NCI-H69 (cell line): ENCODE measurements around the gene ATP8A1.
"Not testable (repeated sequence)": the region's sequence is repeated elsewhere in the genome, so short reads cannot be mapped to it uniquely, and the experiment has no call there.

ENCODE experiments used
- DNase-seq: peaks from one replicate; lab custom pipeline; 2025; lab: John Stamatoyannopoulos, UW

ATP8A1 gene

GRCh38 chr4:42501624-42502401 is 155.1 kb downstream of the ATP8A1 start:
- DNase-seq = peak; percentile 0

GRCh38 chr4:42498040-42498439 is 158.9 kb downstream of the ATP8A1 start:
- no peak for DNase-seq

- no peak for DNase-seq
Observed at GRCh38 chr4:42497142-42497910, 159.6 kb downstream of the ATP8A1 start.

- no peak for DNase-seq
Observed at GRCh38 chr4:42492962-42493361, 163.9 kb downstream of the ATP8A1 start.

GRCh38 chr4:42490015-42490414 is 166.9 kb downstream of the ATP8A1 start:
- no peak for DNase-seq

GRCh38 chr4:42489095-42489494 is 167.8 kb downstream of the ATP8A1 start:
- no peak for DNase-seq

DNA sequence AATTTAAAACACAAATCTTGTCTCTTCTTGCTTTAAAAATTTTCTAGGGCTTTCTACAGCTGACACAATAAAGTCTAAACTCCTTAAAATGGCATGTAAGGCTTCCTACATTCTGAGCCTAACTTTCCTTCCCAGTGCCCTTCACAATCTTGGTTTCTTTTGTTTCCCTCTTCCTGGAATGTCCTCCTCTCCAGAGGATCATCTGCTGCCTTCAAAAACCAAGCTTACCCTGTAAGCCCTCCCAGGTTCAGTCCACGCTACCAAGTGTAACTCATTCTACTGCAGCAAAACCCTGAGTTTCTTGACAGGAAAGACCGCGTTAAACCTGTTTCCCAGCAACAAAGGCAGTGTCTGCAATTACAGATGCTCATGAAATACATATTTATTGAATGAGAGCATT is 168.4 kb downstream of the ATP8A1 start:
- DNase-seq = no peak

DNA sequence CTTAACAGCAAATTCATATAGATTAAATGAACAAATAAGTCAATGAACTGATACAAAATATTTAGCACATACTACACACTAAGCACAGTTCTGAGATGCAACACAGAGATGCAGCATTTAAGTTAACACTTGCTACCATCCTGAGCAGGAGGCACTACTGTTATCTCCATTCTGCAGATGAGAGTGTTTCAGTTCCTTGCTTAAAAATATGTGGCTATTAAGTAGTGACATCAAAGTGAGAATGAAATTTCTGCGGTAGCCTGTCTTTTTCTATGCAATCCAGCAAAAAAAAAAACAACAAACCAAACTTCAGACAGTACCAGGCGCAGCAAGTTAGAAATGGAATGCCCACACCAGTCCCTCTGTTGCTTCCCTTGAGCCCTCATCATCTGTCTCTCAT is 168.8 kb downstream of the ATP8A1 start:
- DNase-seq = no peak

GRCh38 chr4:42487230-42487629 is 169.7 kb downstream of the ATP8A1 start:
- DNase-seq = no peak

DNA sequence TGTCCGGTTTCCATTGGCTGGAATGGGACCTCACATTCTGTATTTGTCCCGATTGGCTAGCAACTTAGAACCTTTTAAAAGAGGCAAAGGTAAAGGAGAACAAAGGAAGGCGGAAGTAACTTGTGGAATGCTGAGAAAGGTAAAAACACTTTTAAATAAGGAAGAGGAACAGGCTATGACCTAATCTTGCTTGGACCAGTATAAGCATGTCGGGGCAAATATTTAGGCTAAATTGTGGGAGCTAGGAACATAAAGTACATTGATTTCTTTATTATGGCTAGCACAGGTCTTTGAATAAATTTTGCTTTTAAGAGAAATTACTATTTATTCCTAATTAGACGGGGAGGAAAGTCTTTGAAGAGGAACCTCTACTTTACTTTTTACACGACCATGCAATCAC is 170.7 kb downstream of the ATP8A1 start:
- DNase-seq = not testable (repeated sequence)

GRCh38 chr4:42484630-42485029 is 172.3 kb downstream of the ATP8A1 start:
- DNase-seq = no peak

- DNase-seq = no peak
Observed at GRCh38 chr4:42483426-42484379, 173.2 kb downstream of the ATP8A1 start.

DNA sequence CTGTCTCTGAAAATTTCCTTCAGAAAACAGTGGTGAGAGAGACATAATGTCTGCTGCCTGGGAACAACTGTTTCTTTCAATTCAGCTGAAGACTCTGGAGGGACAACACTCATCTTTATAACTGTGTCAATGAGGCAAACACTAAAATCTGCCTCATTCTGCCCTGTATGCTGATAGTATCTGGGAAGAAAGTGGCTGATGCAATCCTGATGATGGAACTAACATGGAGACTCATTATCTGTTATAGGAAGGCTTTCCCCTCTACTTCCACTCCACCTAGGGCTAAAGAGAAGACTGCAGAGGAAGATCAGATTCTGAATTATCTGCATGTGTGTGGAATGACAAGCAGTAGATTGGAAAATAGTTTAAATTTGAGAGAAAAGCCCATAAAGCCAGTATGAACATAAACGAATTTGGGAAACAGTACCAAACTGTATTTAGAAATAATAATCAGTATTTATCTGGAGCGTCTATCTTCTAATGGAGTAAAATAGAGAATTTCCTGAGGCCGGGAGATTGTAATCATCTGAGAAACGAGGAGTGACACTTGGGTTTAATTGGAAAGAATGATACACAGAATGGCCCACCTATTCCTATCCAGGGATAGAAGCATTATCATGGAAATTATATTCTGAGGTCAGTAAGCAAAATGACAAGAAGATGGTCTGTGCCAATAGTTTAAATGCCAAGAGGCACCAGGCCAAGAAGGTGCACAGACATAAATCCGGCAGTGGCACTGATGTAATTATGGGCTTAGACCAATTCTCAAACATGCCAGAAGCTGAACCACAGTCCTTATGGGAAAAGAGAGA is 174.2 kb downstream of the ATP8A1 start:
- DNase-seq = no peak

- DNase-seq = no peak
Observed at GRCh38 chr4:42480717-42481116, 176.2 kb downstream of the ATP8A1 start.

- DNase-seq = no peak
Observed at GRCh38 chr4:42480281-42480680, 176.6 kb downstream of the ATP8A1 start.

DNA sequence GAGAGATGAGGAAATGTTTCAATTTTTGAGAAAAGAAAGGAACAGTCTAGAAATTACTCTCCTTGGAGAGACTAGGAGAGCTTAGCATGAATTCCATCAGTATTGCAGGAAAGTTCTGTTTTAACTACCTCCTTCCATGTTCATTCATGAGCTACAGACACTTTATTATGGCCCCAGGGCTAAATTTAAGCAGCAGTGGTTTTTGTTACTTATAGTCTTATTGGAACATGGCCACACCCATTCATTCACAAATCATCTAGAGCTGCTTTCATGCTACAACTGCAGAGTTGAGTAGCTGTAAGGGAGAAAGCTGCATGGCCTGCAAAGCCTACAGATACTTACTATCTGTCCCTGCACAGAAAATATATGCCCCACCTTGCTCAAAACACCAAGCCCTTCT is 178.0 kb downstream of the ATP8A1 start:
- no peak for DNase-seq

GRCh38 chr4:42478509-42478908 is 178.4 kb downstream of the ATP8A1 start:
- no peak for DNase-seq

GRCh38 chr4:42474406-42474805 is 182.5 kb downstream of the ATP8A1 start:
- no peak for DNase-seq

DNA sequence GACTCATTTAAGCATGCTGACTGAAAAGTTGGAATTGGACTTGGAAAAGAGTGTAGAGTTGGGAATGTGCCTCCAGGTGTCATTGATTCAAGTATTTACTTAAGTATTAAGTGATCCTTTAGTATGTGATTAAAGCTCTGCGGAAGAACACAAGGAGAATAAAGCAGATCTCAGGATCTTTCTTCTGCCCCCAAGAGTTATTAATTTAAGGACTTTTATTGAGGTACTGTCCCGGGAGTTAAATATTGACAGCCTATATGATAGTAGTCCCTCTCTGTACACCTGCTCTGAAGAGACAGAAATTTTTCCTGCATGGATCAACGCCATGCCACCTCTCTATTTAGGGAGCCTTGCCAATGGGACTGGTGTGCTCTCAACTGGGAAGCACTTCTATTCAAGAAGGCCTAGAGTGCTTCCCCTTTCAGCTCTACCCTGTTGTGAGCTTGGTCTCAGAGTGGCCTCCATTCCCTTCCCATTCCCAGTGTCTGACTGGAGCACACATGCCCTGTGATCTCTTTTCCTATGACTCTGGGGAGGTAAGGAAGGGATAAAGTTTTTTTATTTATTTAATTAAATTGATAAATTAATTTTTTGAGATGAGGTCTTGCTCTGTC is 183.7 kb downstream of the ATP8A1 start:
- no peak for DNase-seq

- DNase-seq = no peak
Observed at GRCh38 chr4:42471896-42472295, 185.0 kb downstream of the ATP8A1 start.

GRCh38 chr4:42470023-42470422 is 186.9 kb downstream of the ATP8A1 start:
- DNase-seq = no peak
